ENCODE measurements around the gene CEP112. TPM values are rescaled to one million over a fixed set of nuclear protein-coding genes. Genes with fewer than 3 reads are reported as not detected.

CEP112 gene
- total and polyA plus RNA-seq, 2 donors (not counting 3 experiments of a cell fraction or from before 2014, with no cell fraction given), result 1.5 to 25.3 TPM

GRCh38 chr17:66032082-66032712 lies 159.7 kb downstream of the CEP112 start:
- Histone ChIP-seq H3K27me3 (ENCODE audit: control insufficient read depth in 2 of 2, insufficient read depth in 2 of 2, low read length in 2 of 2) (no peaks in the 10 kb centered on the region), H3K4me2 (ENCODE audit: insufficient read depth, low read length) (no peak overlapping the region), H3K79me2 (ENCODE audit: control insufficient read depth, insufficient read depth, low read length) (no peaks in the 10 kb centered on the region), H4K20me1 (replicated peaks; ENCODE audit: control insufficient read depth, extremely low read depth, insufficient read depth, low read length) (no peaks in the 10 kb centered on the region), H3K27ac (ENCODE audit: insufficient read depth, low read depth, low read length) (no peak overlapping the region), H2AFZ (ENCODE audit: low read depth, low read length) (no peak overlapping the region), H3K36me3 (ENCODE audit: control insufficient read depth in 2 of 2, extremely low read depth in 1 of 2, insufficient read depth in 2 of 2, low read length in 2 of 2) (no peaks in the 10 kb centered on the region), H3K9me3 (replicated peaks; ENCODE audit: control insufficient read depth, insufficient read depth, low read length) (no peaks in the 10 kb centered on the region), H3K9ac (replicated peaks; ENCODE audit: extremely low read depth, insufficient read depth, low read length) (no peak overlapping the region), H3K4me1 (ENCODE audit: control insufficient read depth, extremely low read depth, insufficient read depth, low read length) (no peaks in the 10 kb centered on the region), H3K9me1 (replicated peaks; ENCODE audit: control insufficient read depth, extremely low read depth, insufficient read depth, low read length) (no peaks in the 10 kb centered on the region), H3K4me3 (replicated peaks in 1 of 3; ENCODE audit: insufficient read depth in 1 of 3, low read depth in 1 of 3, low read length in 3 of 3) (no peak overlapping the region)
- FAIRE-seq (no peak), DNase-seq (ENCODE audit: low read depth, low spot score) (no peak)
- dilution Hi-C loops (cut with MboI; ENCODE audit: extremely low pct_ligation_motif_present, low sequenced_read_pairs), result no loop called here
- TF ChIP-seq, protein P1, sequence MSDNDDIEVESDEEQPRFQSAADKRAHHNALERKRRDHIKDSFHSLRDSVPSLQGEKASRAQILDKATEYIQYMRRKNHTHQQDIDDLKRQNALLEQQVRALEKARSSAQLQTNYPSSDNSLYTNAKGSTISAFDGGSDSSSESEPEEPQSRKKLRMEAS (IDR thresholded peaks at IDR 0.05; ENCODE audit: insufficient read depth, insufficient read length), result no peak
- TF ChIP-seq, protein P2, sequence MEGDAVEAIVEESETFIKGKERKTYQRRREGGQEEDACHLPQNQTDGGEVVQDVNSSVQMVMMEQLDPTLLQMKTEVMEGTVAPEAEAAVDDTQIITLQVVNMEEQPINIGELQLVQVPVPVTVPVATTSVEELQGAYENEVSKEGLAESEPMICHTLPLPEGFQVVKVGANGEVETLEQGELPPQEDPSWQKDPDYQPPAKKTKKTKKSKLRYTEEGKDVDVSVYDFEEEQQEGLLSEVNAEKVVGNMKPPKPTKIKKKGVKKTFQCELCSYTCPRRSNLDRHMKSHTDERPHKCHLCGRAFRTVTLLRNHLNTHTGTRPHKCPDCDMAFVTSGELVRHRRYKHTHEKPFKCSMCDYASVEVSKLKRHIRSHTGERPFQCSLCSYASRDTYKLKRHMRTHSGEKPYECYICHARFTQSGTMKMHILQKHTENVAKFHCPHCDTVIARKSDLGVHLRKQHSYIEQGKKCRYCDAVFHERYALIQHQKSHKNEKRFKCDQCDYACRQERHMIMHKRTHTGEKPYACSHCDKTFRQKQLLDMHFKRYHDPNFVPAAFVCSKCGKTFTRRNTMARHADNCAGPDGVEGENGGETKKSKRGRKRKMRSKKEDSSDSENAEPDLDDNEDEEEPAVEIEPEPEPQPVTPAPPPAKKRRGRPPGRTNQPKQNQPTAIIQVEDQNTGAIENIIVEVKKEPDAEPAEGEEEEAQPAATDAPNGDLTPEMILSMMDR (IDR thresholded peaks at IDR 0.05; ENCODE audit: extremely low read depth in 1 of 2, insufficient read depth in 1 of 2, low read depth in 1 of 2, low read length in 2 of 2), result no peak
- TF ChIP-seq JUN (IDR thresholded peaks at IDR 0.05; ENCODE audit: borderline replicate concordance, insufficient read depth, insufficient read length, low read depth) (no peak), MYC (IDR thresholded peaks at IDR 0.05; ENCODE audit: low read depth, low read length) (no peak), EZH2 (IDR thresholded peaks at IDR 0.05; ENCODE audit: borderline replicate concordance, low read depth, low read length, severe bottlenecking) (no peak), GATA2 (IDR thresholded peaks at IDR 0.05; ENCODE audit: insufficient read depth, insufficient read length, low read depth, low read length) (no peak)
- ChIA-PET CTCF (interaction anchor here (1.4 to 1.7 kb wide), 2 partner anchors 11 to 14 kb away, joined by 3 to 9 read pairs; no protein-coding TSS in a partner anchor), POLR2A (no interaction called here)
- no TSS peak for BruUV-seq (replicated peaks)
- intact Hi-C loops (cut with micrococcal nuclease), result loop anchor here (5.0 kb wide), 1 partner anchor 920 kb away; no protein-coding TSS in a partner anchor

Data from endothelial cell of umbilical vein (primary cell).